SK-N-MC (cell line): ENCODE results near the gene A4GALT.

ENCODE experiments used
- EZH2 ChIP-seq: fragments of 200-600 bp; sonication (generic); IDR thresholded peaks from one replicate; pipeline ENCODE4 v1.6.1; 2017; ENCODE audit warnings: antibody characterized with exemption
- POLR2AphosphoS5 ChIP-seq: IDR thresholded peaks from 2 replicates; pipeline ENCODE4 v1.6.1; 2012; ENCODE audit warnings: mild to moderate bottlenecking, low read depth, low read length, borderline replicate concordance

- TF ChIP-seq POLR2AphosphoS5 (no peak), EZH2 (no peak)
Observed at GRCh38 chr22:42760806-42761565, 40.3 kb upstream of the A4GALT start.
